GM19438 (cell line): Measurements from ENCODE around the gene HOXB6.

ENCODE experiments used
- ATAC-seq: cut with Tn5 transposase; IDR thresholded peaks from one replicate; pipeline ENCODE4 v1.9.1; 2021; ENCODE audit warnings: low read depth; ENCODE audit not compliant: unreplicated experiment

Gene HOXB6

DNA sequence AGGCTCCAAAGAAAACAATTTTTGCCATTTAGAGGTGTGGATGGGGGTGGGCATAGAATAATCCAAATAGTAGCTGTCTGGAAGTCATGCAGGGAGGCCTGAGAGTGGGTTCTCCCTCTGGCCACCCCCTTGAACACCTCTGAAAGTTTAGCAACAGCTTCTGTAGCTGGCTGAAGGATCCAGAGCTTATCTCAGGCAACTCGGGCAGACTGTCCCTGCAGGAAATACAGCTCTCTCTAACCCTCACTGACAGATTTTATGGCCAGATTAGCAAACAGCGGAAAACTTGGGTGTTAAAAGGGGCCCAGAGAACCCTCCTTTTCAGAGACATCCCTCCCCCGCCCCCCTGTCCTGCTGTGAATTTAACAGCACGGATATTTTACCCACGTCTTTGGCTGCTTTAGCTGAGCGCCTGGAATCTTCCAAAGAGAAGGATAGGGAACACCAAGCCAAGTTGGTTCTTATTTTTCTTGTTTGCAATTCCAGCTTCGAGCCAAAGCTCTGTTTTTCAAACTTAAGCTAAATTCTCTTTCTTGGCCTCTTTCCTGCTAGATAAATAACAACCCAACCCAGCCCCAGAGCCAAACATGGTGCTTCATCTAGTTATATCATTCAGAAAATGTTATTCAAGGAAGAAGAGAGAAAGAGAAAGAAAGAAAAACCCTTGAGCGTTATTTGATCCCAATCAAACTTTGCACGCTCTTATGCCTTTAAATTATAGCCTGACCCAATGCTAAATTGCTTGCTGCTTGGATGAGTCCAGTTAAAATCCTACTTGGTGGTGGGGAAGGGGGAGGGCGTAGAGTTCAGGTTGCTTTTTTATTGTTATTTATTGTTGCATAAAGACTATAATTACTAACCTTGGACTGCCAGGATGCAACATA, 57.6 kb downstream of the HOXB6 start:
- no peak for ATAC-seq

DNA sequence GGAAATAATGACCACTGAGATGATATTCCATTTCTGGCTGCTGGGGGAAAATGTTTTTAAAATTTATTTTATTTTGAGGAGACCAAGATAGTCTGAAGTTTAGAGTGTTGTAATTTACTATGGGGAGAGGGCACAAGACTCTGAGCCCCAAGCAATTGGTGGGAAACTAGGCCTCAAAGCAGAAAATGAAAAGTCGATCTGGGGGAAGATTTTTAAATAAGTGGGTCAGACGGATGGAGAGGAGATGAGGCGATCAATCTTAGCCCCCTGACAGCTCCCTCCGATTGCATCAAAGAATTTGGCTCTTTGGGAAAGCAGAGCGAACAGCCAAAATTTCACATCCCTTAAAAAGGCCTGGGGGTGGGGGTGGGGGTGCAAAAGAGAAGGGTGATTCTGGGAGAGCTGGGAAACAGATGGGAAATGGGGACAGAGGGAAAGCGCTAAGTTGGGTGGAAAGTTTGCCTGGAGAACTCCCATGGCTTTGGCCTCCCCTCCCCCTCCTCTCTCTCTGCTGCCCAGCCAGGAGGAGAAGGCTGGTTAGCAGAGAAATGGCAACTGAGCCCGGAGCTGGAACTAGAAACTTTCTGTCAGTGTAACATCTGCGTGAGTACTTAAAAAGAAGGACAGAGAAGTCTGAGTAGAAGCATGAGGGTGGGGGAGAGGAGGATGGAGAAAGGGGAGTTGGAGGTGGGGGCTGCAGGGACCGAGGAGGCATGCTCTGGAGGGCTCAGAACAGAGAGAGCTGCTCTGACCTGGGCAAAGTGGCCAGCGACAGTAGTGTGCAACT, 58.5 kb downstream of the HOXB6 start:
- no peak for ATAC-seq
